ENCODE data around the gene SOX6. TPM values are rescaled to one million over a fixed set of nuclear protein-coding genes. Genes with fewer than 3 reads are reported as not detected.
A peak's percentile ranks its signal among the peaks of the same experiment; 100 is the strongest.
"Not testable (repeated sequence)": the region's sequence is repeated elsewhere in the genome, so short reads cannot be mapped to it uniquely, and the experiment has no call there.

SOX6 gene
- total RNA-seq, 1 donor from 2014 or later = 8.3 TPM

GRCh38 chr11:15926071-15926470 is 430.3 kb downstream of the SOX6 start:
- H3K4me1 ChIP-seq = no peaks in the 10 kb centered on the region
- TF ChIP-seq CTCF (IDR thresholded peaks at IDR 0.05) = no peak
- no peaks in the 10 kb centered on the region for H3K36me3 ChIP-seq
- no peaks in the 10 kb centered on the region for H3K9me3 ChIP-seq
- intact Hi-C loops (cut with DNase I) = no loop called here
- no peaks in the 10 kb centered on the region for H3K27me3 ChIP-seq
- ATAC-seq (no peak), DNase-seq (no peak)
- no peak overlapping the region for H3K27ac ChIP-seq
- no peak overlapping the region for H3K4me3 ChIP-seq

GRCh38 chr11:15923183-15923582 is 433.2 kb downstream of the SOX6 start:
- H3K27ac ChIP-seq = no peak overlapping the region
- H3K36me3 ChIP-seq = no peaks in the 10 kb centered on the region
- DNase-seq (no peak), ATAC-seq (no peak)
- TF ChIP-seq CTCF (IDR thresholded peaks at IDR 0.05) = no peak
- H3K9me3 ChIP-seq = no peaks in the 10 kb centered on the region
- H3K27me3 ChIP-seq = no peaks in the 10 kb centered on the region
- no peak overlapping the region for H3K4me3 ChIP-seq
- intact Hi-C loops (cut with DNase I) = no loop called here
- no peaks in the 10 kb centered on the region for H3K4me1 ChIP-seq

DNA sequence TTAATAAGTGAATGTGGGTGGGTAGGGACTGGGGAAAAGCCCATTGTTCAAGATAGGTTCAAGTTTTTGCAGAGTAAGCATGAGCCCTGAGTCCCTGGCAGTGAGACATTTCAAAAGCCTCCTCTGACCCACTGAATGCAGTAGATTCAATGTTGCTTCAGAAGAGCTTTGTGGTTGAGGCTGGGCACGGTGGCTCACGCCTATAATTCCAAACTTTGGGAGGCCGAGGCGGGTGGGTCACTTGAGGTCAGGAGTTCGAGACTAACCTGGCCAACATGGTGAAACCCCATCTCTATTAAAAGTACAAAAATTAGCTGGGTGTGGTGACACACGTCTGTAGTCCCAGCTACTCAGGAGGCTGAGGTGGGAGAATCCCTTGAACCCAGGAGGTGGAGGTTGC is 433.6 kb downstream of the SOX6 start:
- H3K4me1 ChIP-seq; ATAC-seq; H3K9me3 ChIP-seq; intact Hi-C loops (cut with DNase I); DNase-seq; H3K36me3 ChIP-seq; H3K27me3 ChIP-seq; H3K27ac ChIP-seq; H3K4me3 ChIP-seq: not testable (repeated sequence)

DNA sequence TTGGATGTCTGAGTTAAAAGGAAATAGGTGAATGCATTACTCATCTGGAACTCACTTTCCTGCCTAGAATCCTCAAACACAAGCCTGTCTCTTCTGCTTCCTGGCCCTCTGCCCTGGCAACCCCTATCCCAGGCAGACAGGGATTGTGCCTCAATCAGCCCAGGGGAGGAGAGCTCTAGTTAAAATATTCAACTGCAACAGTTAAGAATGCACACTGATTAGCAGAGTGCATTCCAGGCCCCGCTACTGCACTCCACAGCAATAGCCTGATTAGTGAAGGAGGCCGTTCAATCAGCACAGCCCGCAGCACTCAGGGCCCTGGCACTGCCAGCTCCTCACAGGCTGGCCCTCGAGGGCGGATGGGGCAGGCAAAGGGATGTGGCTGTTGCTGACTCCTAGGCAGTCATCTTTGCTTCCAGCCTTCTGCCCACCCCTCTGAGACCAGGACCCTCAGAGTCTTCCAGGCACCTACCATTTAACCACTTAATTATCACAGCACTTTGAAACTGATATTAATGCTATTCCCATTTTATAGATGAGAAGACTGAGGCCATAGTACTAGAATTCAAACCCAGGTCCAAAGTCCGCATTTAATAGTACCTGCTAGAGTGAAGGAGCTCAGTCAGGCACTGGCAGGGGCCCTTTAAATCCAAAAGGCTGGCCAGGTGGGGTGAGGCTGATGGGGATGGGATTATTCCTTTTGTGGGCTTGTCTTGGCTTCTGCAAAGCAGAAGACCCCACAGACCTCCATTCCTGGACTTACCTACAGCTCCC is 435.3 kb downstream of the SOX6 start:
- H3K36me3 ChIP-seq = no peaks in the 10 kb centered on the region
- TF ChIP-seq CTCF (IDR thresholded peaks at IDR 0.05) = no peak
- peak; percentile 71 for ATAC-seq
- no peaks in the 10 kb centered on the region for H3K4me1 ChIP-seq
- H3K27ac ChIP-seq = no peak overlapping the region
- no peaks in the 10 kb centered on the region for H3K9me3 ChIP-seq
- intact Hi-C loops (cut with DNase I) = no loop called here
- no peaks in the 10 kb centered on the region for H3K27me3 ChIP-seq
- no peak overlapping the region for H3K4me3 ChIP-seq
- peak; percentile 61 for DNase-seq

- no peaks in the 10 kb centered on the region for H3K4me1 ChIP-seq
- TF ChIP-seq CTCF (IDR thresholded peaks at IDR 0.05) = no peak
- no peaks in the 10 kb centered on the region for H3K36me3 ChIP-seq
- H3K27me3 ChIP-seq = no peaks in the 10 kb centered on the region
- intact Hi-C loops (cut with DNase I) = no loop called here
- H3K9me3 ChIP-seq = no peaks in the 10 kb centered on the region
- DNase-seq (peak; percentile 7), ATAC-seq (no peak)
- H3K27ac ChIP-seq = no peak overlapping the region
- no peak overlapping the region for H3K4me3 ChIP-seq
Observed at GRCh38 chr11:15918674-15919073, 437.7 kb downstream of the SOX6 start.

GRCh38 chr11:15918212-15918611 is 438.1 kb downstream of the SOX6 start:
- Histone ChIP-seq H3K27me3 (no peaks in the 10 kb centered on the region), H3K4me3 (no peak overlapping the region), H3K9me3 (no peaks in the 10 kb centered on the region), H3K36me3 (no peaks in the 10 kb centered on the region), H3K27ac (no peak overlapping the region), H3K4me1 (no peaks in the 10 kb centered on the region)
- TF ChIP-seq CTCF (IDR thresholded peaks at IDR 0.05) = no peak
- intact Hi-C loops (cut with DNase I) = no loop called here
- DNase-seq = peak; percentile 8
- no peak for ATAC-seq
